Activated CD8-positive, alpha-beta memory T cell treated with anti-CD3 and anti-CD28 coated beads, Interleukin-2, amount 50 U/mL, for 4 hours (primary cell): ENCODE results near the gene GSN.

Experiments
- DNase-seq: peaks from one replicate; pipeline ENCODE4 v3.0.0-alpha.2; 2020

Gene GSN

GRCh38 chr9:121273064-121273775, 5.3 kb downstream of the GSN start:
- DNase-seq = no peak

- no peak for DNase-seq
Measured at GRCh38 chr9:121274851-121275250, 6.9 kb downstream of the GSN start.

- DNase-seq = no peak
Measured at GRCh38 chr9:121275781-121276658, 8.1 kb downstream of the GSN start.

DNA sequence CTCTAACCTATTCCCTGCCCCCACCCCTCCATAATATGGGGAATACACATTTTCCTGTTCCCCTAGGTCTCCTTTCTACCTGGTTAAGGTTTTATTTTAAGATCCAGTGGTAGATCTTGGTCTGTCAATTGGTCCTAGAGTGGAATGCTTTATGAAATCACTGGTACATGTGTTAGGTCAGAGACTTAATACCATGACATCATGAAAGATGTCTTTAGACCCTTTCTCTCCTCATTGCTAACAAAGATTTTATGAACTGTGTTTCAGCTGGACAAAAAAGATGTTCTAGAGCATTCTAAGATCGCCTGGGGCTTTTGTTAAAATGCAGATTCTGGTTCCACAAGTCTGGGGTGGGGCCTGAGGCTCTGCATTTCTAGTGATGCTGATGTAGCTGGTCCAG, 9.1 kb downstream of the GSN start:
- DNase-seq = no peak

GRCh38 chr9:121277518-121278295, 9.7 kb downstream of the GSN start:
- DNase-seq = no peak

DNA sequence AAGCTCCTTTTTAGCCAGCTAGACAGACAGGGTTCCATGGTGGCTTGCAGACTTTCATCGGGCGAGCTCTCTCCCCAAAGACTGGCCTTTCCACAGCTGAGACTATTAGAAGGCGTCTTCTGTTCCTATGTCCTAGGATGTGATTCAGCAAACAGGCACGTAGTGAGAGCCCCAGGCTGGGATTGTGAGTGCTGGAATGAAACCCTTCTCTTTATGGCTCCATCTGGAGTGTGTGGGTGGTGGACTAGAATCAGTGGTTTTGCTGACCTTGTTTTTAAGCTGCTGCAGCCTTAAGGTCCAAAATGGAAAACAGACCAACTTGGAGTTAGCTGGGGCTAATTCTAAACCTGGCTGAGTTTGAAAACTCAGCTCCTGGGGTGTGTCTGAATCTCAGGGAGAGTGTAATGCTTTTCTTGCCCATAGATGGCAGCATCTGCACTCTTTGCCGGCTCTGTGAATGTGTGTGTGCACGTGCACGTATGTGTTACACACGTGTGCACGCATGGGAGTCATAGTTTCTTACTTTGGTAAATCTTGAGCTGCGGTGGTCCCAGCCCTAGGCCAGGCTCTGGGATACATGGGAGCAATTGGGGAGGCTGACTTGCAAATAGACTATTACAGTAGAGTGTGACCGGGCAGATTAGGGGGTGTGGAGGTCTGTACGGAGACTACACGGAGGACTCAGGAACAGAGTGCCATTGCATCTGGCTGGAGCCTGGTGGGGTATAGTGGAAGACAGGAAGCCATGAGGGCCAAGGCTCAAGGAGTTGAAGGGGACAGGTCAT, 10.7 kb downstream of the GSN start:
- no peak for DNase-seq

GRCh38 chr9:121279776-121280388, 11.9 kb downstream of the GSN start:
- DNase-seq = no peak

GRCh38 chr9:121280715-121281613, 13.0 kb downstream of the GSN start:
- no peak for DNase-seq

- DNase-seq = no peak
Measured at GRCh38 chr9:121281614-121282276, 13.8 kb downstream of the GSN start.

DNA sequence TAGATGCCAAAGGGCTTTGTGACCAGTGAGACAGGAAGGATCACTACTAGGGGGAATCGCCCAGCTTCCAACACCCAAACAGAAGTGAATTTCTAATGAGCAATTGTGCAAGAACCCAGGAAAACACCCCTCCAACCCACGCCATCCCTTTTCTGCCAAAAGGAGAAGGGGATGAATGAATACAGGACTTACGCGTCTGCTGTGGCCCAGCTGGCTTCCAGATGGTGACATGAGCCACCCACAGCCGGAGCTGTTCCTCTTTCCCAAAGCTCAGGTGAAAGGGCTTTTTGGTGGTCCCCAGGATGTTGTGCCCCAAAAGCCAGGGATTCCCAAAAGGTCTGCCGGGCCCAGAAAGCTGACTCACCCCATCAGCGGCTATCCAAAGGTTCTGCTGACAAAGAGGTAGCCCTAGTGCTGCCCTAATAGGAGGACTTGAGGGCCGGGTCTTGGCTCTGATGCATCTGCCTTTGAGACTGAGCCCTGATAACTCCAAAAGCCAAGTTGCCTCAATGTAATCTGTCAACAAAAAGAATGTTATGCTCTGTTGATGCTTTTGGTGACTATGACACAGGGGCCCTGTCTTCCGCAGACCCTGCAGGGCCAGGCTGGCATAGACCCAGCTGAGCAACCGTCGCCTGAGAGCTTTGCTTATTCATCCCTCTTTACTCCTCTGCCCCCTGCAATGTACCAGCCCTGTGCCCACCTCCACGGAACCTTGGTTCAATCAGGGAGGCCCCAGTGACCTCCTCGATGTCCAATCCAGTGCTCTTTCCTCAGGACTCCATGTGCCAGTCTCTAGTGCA, 14.5 kb downstream of the GSN start:
- no peak for DNase-seq

DNA sequence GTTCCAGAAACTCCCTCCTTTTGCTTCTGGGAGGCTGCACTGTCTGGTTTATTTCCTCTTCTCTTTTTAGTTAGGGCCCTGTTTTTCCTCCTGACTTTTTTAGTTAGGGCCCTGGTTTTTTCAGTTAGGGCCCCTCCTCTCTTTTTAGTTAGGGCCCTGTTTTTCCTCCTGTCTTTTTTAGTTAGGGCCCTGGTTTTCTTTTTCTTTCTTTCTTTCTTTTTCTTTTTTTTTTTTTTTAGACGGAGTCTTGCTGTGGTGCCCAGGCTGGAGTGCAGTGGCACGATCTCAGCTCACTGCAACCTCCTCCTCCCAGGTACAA, 15.1 kb downstream of the GSN start:
- no peak for DNase-seq

DNA sequence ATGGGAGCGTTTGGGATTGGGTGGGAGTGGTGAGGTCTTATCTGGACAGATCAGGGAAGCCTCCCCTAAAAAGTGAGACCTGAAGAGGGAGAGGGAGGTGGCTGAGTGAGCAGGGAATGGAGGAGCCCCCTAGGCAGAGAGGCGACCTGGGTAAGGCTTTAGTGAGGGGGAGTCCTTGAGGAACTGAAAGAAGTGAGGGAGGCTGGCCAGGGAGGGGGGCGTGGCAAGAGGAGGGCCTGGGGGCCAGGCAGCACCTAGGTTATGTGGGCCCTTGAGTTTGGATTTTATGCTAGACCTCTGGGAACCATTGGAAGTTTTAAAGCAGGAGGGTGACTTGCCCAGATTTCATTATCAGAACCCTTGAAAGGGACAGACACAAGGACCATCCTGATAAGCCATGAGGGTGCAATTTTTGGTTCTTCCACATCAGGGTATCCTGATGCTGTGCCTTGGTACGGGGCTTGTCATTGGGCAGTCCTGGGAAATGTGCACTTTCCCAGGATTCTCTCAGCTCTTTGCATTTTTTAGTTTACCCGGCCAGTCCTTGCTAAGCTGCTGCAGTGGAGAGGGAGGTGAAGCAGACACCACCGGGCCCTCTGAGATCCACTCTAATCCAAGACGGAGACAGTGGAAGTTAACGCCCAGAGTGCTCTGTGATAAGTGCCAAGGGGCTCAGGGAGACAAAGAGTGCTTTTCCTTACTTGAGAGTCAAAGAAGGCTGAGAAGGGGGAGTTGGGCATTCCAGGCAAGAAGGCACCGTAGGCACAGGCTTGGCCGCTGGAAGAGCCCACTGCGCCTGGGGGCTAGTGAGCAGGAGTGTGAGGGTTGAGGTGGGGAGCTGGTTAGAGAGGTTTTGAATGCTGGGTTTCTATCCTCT, 16.1 kb downstream of the GSN start:
- DNase-seq = no peak

DNA sequence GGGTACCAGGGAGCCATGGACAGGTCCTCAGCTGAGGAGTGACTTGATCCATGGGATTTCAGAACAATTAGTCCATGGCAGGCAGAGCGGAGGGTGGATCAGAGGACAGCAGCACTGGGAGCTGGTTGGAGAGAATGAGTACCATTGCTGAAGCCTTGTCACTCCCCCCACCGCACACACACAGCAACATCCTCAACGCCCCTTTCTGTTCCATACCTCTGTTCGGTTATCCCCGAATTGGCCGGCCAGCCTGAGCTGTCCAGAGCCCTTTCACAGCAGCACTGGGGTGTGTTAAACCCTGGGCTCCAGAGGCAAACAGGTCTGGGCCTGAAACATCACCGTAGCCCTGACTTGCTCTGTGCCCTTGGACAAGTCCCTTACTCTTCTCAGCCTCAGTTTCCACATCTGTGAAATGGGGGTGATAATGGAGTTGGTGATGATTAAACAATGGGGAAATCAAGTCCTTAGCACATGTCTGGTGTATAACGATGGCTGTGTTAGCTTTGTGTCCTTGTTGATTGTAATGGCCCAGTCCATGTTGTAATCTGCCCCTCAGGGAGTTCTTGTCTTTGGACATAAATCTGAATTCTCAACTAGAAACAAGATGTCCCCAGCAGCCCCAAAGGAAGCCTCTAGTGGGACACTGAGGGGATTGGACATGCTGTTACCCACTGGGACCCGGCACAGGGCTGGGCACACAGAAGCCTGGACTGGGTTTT, 16.9 kb downstream of the GSN start:
- no peak for DNase-seq

- DNase-seq = no peak
Measured at GRCh38 chr9:121285835-121286687, 18.1 kb downstream of the GSN start.

DNA sequence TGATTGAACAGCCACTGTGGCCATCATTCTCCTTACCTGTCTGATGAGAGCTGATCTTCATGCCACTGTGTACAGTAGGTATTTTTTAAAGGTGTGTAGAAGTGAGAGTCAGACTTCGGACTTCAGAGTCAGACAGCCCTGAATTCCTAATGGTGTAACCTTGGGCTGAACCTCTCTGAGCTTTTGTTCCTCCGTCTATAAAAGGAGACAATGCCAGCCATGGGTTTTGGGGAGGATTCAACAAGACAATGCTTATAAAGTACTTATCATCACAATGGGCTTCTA, 18.7 kb downstream of the GSN start:
- DNase-seq = no peak

GRCh38 chr9:121286973-121287741, 19.2 kb downstream of the GSN start:
- DNase-seq = no peak

- DNase-seq = no peak
Measured at GRCh38 chr9:121288673-121289025, 20.7 kb downstream of the GSN start.
